Duodenal mucosa (tissue), 2 donors: Measurements from ENCODE around the gene HSBP1L1.

Experiments
- H3K27ac ChIP-seq: one replicate; pipeline ENCODE4 v1.7.0; 2013; ENCODE audit warnings: low read depth, low read length
- H3K27me3 ChIP-seq, 2 donors: one replicate each; pipeline ENCODE4 v1.7.0; 2013; ENCODE audit warnings: low read length in 2 of 2, control low read depth in 1 of 2; ENCODE audit not compliant: insufficient read depth in 2 of 2, control insufficient read depth in 1 of 2
- H3K36me3 ChIP-seq, 2 donors: one replicate each; pipeline ENCODE4 v1.7.0; 2013; ENCODE audit warnings: low read length in 2 of 2, control low read depth in 1 of 2; ENCODE audit not compliant: insufficient read depth in 2 of 2, control insufficient read depth in 1 of 2
- H3K4me1 ChIP-seq, 2 donors: one replicate each; pipeline ENCODE4 v1.7.0; 2013; ENCODE audit warnings: low read length in 2 of 2, control low read depth in 1 of 2; ENCODE audit not compliant: insufficient read depth in 2 of 2, control insufficient read depth in 1 of 2
- H3K4me3 ChIP-seq, 2 donors: one replicate each; pipeline ENCODE4 v1.7.0; 2013; ENCODE audit warnings: low read length in 2 of 2, low read depth in 1 of 2
- H3K9ac ChIP-seq, 2 donors: one replicate each; pipeline ENCODE4 v1.7.0; 2013; ENCODE audit warnings: low read length in 2 of 2, low read depth in 1 of 2
- H3K9me3 ChIP-seq, 2 donors: one replicate each; pipeline ENCODE4 v1.7.0; 2013; ENCODE audit warnings: low read length in 2 of 2, control low read depth in 1 of 2; ENCODE audit not compliant: control insufficient read depth in 1 of 2

HSBP1L1 gene

DNA sequence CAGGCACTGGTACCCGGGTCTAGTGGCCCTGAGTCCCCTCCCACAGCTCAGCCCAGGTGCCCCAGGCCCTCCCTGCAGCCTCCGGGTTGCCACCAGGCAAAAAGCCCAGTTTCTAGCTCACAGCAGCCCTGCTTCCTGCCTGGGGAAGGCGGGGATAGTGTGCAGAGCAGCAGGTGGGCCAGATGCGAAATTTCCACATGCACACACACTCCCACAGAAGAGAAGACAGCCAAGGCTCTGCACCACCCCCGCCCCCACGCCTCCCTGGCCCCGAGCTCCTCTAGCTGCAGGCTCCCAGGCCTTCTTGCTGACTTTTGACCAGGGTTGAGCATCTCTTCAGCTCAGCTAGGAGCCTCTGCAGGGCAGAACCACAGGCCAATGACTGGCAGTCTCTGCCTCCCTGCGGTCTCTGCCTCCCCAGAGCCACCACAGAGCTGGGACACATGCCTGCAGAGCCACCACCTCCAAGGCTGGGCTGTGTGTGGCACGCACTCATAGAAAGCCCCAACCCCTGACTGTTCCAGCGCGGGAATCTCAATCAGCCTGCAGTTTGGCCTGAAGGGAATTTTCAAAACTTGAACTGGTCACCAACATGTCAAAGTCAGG is 20.2 kb upstream of the HSBP1L1 start:
- Histone ChIP-seq H3K9me3 (no peaks in the 10 kb centered on the region), H3K27me3 (no peaks in the 10 kb centered on the region), H3K4me3 (no peak overlapping the region), H3K27ac (no peak overlapping the region), H3K4me1 (peaks cover 24 to 33% of the 10 kb centered on the region in 2 donors), H3K36me3 (peaks cover 0 to 25% of the 10 kb centered on the region in 2 donors), H3K9ac (no peak overlapping the region)

DNA sequence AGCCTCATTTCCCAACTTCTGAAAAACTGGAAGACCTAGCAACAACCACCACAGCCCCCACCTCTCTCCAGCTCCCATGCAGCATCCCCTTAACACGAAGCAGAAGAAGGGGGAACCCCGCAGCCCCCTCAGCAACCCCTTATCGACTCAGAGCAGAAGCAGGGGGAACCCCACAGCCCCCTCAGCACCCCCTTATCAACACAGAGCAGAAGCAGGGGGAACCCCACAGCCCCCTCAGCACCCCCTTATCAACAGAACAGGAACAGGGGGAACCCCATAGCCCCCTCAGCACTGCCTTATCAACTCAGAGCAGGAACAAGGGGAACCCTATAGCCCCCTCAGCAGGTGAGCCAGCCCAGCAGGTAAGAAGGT is 19.7 kb upstream of the HSBP1L1 start:
- Histone ChIP-seq H3K36me3 (peaks cover 0 to 25% of the 10 kb centered on the region in 2 donors), H3K9ac (no peak overlapping the region), H3K27ac (no peak overlapping the region), H3K27me3 (no peaks in the 10 kb centered on the region), H3K4me1 (peaks cover 25 to 33% of the 10 kb centered on the region in 2 donors), H3K9me3 (no peaks in the 10 kb centered on the region), H3K4me3 (no peak overlapping the region)

DNA sequence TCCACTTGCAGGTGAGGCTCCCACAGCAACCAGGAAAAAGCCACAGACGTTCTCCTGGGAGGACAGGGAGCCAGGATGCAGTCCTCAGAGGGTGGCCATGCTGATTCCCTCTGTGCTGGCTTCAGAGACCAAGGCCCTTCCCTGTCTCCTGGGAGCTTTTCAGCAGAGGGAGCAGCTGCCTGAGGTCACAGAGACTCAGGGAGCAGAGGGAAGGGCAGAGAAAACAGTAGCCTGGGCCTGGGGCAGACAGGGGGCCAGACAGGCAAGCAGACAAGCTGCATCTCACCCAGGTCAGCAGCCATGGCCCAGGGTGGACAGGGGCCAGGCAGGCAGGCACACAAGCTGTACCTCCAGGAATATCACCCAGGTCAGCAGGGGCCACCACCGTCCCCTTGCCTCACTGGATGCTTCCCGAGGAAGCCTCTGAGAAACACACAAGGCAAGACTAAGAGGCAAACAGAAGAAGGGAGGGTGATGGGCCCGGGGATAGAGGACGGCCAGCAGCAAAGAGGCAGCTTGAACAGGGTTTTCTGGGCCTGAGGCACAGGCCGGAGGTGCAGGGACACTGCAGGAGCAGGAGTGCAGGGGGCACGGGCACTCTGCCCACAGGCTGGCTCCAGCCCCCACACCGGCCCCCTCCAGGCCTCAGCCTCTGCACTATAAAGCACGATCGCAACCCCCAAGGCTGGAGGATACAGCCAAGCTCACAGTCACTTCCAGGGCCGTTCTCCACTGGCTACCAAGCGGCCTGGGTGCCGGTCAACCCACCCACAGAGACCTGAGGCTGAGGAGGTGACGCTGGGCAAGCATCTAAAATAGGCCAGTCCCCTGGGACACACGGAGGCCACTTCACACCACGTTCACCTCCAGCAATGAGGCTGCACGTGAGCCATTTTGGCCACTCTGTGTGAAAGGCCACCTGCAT is 19.1 kb upstream of the HSBP1L1 start:
- peaks cover 0 to 23% of the 10 kb centered on the region in 2 donors for H3K36me3 ChIP-seq
- no peak overlapping the region for H3K4me3 ChIP-seq
- no peak overlapping the region for H3K9ac ChIP-seq
- no peak overlapping the region for H3K27ac ChIP-seq
- H3K27me3 ChIP-seq = no peaks in the 10 kb centered on the region
- H3K4me1 ChIP-seq = peaks cover 32 to 38% of the 10 kb centered on the region in 2 donors
- H3K9me3 ChIP-seq = no peaks in the 10 kb centered on the region

DNA sequence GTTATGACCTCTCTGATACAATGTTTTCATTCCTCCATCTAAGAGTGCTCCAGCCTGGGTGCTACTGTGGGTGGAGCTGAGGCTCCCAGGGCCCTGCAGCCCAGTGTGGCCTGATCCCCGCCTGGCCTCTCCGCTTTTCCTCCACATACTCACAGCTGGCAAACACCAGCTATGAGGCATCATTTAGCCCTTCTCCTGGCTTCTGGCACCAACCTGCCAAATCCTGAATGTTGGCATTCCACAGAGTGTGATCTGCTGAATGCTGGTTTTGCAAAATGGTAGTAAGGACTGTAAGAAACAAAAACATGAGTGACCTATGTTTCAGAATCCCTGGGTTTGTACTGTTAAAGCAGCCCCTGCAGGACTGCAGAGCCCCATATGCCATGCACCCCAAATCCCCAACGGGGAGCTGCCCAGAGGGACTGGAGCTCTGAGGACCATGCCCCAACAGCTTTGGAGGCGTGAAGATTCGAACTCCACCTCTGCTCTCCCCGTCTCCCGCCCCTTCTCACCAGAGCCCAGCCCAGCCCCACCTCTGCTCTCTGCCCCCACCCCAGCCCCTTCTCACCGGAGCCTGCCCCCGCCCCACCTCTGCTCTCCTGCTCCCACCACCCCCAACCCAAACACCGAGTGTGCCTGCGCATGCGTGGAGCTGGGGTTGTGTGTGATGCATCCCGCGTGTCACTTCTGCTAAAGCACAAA is 17.2 kb upstream of the HSBP1L1 start:
- H3K4me1 ChIP-seq = peaks cover 32 to 41% of the 10 kb centered on the region in 2 donors
- no peak overlapping the region for H3K9ac ChIP-seq
- H3K36me3 ChIP-seq = peaks cover 0 to 7% of the 10 kb centered on the region in 2 donors
- H3K27me3 ChIP-seq = no peaks in the 10 kb centered on the region
- no peaks in the 10 kb centered on the region for H3K9me3 ChIP-seq
- H3K27ac ChIP-seq = no peak overlapping the region
- H3K4me3 ChIP-seq = no peak overlapping the region

DNA sequence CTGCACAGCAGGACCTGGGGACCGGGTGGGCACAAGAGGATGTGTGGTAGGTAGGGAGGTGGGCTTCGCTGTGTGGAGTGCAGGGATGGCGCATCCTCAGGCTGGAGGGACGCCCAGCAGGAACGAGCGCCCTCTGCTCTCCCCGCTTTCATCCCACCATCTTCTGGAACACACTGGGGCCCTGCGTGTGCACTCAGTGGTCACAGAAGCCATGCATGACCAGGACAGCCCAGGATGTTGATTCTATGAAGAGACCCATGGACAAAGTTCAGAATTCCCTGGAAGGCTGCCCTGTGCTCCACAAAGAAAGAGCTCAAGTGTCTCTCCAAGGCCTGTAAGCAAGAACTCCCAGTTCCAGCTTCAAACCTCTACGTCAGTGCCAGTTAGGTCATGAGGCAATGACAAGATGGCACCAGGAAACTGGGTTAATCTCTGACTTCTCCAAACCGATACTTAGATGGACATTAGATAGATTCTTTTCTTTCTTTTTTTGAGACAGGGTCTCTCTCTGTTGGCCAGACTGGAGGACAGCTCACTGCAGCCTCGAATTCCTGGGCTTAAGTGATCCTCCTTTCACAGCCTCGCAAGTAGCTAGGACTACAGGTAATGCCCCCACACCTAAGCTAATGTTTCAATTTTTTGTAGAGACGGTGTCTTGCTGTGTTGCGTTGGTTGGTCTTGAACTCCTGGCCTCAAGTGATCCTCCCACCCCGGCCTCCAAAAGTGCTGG is 16.4 kb upstream of the HSBP1L1 start:
- Histone ChIP-seq H3K4me3 (no peak overlapping the region), H3K9me3 (no peaks in the 10 kb centered on the region), H3K27me3 (no peaks in the 10 kb centered on the region), H3K9ac (no peak overlapping the region), H3K36me3 (no peaks in the 10 kb centered on the region), H3K27ac (no peak overlapping the region), H3K4me1 (peaks cover 23 to 35% of the 10 kb centered on the region in 2 donors)

DNA sequence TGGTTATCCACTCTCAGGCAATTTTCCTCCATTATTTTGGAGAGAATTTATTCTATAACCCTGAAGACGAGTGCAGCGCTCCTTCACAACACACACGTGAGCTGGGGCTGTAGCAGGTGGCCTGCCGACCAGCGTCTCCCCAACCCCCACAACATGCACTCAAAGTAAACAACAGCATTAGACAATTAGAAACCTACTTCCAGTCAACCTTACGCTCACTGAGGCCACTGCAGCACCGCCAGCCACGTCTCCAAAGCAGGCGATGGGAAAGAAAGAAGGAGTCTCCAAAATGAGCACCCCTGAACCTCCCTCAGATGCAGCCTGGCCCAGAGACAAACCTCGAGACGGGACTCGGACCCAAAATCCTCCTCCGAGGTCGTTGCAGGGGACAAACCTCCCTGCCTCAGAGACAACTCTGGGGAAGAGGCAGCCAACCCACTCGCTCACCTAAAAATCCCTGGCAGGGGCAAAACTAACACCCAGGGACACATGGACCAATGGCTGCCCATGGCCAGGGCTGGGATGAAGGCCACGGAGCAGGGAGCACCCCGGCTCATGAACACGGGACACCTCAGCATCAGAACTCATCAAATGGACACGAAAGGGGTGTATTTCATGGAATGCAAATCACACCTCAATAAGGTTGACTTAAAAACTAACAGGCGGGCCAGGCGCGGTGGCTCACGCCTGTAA is 15.6 kb upstream of the HSBP1L1 start:
- no peaks in the 10 kb centered on the region for H3K9me3 ChIP-seq
- H3K4me3 ChIP-seq = no peak overlapping the region
- H3K36me3 ChIP-seq = no peaks in the 10 kb centered on the region
- H3K27ac ChIP-seq = no peak overlapping the region
- H3K4me1 ChIP-seq = peaks cover 17 to 31% of the 10 kb centered on the region in 2 donors
- H3K9ac ChIP-seq = no peak overlapping the region
- no peaks in the 10 kb centered on the region for H3K27me3 ChIP-seq

DNA sequence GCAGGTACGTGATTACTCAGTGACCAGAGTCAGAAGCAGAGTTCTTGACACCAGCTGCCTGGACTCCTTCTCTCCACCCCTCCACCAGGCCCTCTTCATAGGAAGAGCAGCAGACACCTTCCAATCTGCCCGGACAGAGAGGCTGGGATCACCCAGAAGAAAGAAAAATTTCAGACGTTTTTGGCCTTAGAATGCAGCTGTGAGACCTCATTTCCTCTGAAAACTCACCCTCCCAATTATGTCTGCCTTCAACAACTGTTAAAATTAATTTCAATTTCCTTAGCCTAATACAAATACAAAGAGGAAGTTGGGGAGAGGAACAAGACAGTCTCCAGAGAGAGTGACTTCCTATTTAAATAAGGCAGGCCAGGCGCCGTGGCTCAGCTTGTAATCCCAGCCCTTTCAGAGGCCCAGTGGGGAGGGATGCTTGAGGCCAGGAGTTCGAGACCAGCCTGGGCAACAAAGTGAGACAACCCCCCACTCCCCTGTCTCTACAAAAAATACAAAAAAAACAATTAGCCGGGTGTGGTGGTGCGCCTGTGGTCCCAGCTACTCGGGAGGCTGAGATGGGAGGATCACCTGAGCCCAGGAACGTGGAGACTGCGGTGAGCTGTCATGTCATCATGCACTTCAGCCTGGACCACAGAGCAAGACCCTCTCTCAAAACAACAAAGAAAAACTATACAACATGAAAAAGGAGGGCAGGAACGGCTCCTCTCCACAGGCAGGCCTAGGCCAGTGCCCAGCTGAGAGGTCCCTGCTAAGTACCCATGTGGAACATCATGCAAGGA is 14.6 kb upstream of the HSBP1L1 start:
- no peaks in the 10 kb centered on the region for H3K9me3 ChIP-seq
- H3K27ac ChIP-seq = no peak overlapping the region
- peak overlapping the region; percentile 48 to 69 for H3K9ac ChIP-seq
- no peaks in the 10 kb centered on the region for H3K27me3 ChIP-seq
- H3K4me1 ChIP-seq = peaks cover 21 to 32% of the 10 kb centered on the region in 2 donors
- no peaks in the 10 kb centered on the region for H3K36me3 ChIP-seq
- H3K4me3 ChIP-seq = peak overlapping the region; percentile 73 to 74

DNA sequence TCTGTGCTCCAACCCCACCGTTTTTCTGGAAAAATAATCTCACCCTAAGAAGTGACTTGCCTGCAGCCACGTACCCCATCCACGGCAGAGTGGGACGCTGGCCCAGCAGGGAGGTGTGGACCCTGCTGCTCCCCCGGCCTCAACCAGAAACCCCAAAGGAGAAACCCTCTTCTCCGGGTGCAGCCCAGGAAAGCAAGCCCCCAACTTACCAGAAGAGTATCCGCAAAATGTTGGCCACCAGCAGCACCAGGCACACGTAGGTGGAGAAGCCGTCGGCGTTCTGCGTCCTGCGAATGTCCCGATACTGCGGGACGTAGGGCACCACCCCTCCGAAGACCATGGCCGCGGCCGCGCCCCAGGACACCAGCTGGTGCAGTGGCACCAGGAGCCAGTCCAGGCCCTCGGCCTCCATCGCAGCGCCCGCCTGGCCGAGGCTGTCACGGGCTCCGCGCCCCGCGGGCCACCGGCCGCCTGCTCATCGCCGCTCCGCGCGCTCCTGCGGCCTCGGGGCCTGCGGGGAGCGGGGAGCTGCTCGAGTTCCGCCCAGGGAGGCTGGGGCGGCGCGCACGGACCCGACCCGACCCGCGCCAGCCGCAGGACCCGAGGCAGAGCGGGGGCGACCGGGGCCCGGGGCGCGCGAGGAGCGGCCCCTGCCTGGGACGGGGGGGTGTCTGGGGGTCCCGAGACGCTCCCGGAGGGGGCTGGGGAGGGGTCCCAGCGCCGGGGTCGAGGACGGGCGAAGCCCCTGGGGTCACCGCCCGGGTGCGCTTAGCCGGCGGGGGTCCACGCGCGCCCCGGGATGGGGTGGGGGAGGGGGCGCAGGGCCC is 13.7 kb upstream of the HSBP1L1 start:
- Histone ChIP-seq H3K27ac (peak overlapping the region; percentile 42), H3K27me3 (no peaks in the 10 kb centered on the region), H3K4me1 (peaks cover 22 to 30% of the 10 kb centered on the region in 2 donors), H3K4me3 (peak overlapping the region; percentile 73 to 74), H3K9me3 (no peaks in the 10 kb centered on the region), H3K36me3 (no peaks in the 10 kb centered on the region), H3K9ac (peak overlapping the region; percentile 48 to 69)
